ENCODE results near the gene AP3S1.

Gene AP3S1

DNA sequence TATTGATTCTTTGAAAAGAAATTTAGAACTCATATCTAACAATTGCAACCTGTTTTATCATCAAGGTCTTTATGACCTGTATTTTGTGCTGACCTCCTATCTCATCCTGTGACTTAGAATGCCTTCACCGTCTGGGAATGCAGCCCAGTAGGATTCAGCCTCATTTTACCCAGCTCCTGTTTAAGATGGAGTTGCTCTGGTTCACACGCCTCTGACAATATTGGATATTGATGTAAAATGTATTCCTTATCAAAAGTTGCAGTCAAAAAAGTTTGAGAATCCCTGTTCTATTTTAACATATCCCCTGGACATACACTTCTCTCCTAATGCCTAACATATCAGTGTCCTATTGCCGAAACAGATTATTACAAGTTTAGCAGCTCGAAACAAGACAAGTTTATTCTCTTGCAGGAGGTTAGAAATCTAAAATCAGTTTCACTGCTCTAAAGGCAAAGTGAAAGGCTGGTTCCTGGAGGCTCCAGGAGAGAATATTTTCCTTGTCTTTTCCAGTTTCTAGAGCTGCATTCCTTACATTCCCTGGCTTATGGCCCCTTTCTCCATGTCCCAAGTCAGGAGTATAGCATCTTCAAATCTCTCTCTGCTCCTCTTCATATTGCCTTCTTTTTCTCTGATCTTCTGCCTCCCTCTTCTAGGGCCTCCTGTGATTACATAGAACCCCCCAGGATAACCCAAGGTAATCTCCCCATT is 89.0 kb downstream of the AP3S1 start:
- no peak for DNase-seq (ENCODE audit: extremely low read depth, low read depth)
- TF ChIP-seq, protein P1, sequence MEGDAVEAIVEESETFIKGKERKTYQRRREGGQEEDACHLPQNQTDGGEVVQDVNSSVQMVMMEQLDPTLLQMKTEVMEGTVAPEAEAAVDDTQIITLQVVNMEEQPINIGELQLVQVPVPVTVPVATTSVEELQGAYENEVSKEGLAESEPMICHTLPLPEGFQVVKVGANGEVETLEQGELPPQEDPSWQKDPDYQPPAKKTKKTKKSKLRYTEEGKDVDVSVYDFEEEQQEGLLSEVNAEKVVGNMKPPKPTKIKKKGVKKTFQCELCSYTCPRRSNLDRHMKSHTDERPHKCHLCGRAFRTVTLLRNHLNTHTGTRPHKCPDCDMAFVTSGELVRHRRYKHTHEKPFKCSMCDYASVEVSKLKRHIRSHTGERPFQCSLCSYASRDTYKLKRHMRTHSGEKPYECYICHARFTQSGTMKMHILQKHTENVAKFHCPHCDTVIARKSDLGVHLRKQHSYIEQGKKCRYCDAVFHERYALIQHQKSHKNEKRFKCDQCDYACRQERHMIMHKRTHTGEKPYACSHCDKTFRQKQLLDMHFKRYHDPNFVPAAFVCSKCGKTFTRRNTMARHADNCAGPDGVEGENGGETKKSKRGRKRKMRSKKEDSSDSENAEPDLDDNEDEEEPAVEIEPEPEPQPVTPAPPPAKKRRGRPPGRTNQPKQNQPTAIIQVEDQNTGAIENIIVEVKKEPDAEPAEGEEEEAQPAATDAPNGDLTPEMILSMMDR (IDR thresholded peaks at IDR 0.05; ENCODE audit: low read depth, low read length) = no peak

DNA sequence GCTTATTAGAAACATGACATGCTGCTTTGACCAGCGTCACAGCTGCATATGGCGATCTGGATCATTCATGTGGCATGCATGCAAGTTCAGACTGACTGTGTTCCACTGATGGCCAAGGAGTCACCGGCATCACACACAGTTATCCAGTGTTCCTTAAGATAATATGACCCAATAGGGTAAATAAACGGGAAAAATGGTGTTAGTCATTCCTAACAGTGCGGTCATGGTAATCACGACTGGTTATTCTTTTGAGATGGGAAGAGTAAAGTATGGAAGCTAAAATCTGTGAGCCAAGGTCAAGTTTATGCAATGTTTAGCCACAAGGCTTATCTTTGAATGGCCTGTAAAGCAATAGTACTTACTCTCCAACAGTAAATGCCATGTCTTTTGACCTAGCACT is 91.3 kb downstream of the AP3S1 start:
- TF ChIP-seq, protein P1 (IDR thresholded peaks at IDR 0.05; ENCODE audit: low read depth, low read length) = no peak
- DNase-seq (ENCODE audit: extremely low read depth, low read depth) = no peak

DNA sequence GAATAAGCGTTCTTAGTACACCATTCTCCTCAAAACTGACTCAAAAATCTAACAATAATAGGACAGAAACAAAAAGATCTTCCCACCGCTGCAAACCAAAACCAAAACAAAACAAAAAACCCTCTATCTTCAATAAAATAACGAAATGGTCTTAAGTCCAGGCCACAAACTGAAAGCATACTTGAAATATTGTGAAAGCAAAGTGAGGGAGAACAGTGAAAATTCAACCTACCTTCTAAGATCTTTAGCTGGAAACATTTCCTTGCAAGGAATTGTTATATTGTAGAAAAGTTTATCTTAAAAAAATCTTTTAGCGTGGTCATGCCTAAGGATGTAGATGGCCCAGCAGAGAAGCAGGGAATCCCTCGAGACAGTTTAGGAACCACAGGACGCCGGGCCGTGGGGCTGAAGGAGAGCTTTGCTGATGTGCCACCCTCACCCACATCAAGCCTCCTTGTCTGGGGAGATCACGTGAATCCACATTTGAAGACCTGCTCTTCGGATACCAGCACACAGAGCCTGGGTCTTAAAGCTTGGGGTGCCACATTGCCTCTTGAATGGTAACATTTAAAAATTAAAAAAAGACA is 92.7 kb downstream of the AP3S1 start:
- TF ChIP-seq, protein P1 (IDR thresholded peaks at IDR 0.05; ENCODE audit: low read depth, low read length) = no peak
- DNase-seq (ENCODE audit: extremely low read depth, low read depth) = no peak

DNA sequence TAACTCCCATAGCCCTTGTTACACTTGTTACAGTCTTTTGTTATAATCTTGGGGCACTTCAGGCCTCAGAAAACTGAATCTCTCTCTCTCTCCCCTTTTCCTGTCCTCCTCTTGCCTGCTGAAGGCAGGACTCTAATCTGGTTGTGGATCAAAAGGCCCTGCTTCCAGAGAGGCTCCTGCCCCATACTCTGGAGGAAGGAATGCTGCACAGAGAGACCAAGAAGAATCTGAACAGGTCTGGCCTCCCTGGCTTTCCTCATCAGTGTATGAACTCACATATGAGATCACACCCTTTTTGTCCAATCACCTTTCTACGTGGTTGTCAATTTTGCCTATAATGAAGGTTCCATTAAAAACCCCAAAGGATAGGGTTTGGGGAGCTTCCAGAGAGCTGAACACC is 94.3 kb downstream of the AP3S1 start:
- TF ChIP-seq, protein P1 (IDR thresholded peaks at IDR 0.05; ENCODE audit: low read depth, low read length) = no peak
- DNase-seq (ENCODE audit: extremely low read depth, low read depth) = no peak

DNA sequence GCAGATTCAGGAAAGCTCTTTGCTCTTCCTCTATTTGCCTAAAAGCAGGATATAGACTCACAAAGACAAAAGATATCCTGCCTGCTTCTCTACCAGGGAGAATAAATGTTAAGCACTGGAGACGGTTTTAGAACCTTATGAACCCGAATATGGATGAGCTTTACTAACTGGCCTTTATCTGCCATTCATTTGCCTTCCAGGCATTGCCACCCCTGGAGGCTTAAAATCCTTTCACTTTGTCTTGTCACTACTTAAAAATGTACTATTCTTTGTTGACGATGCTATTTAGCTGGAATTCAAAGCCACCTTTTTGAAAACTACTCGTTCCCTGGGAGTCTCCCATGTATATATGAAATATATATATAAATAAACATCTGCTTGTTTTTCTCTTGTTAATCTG is 97.3 kb downstream of the AP3S1 start:
- TF ChIP-seq, protein P1 (IDR thresholded peaks at IDR 0.05; ENCODE audit: low read depth, low read length) = no peak
- DNase-seq (ENCODE audit: extremely low read depth, low read depth) = no peak

DNA sequence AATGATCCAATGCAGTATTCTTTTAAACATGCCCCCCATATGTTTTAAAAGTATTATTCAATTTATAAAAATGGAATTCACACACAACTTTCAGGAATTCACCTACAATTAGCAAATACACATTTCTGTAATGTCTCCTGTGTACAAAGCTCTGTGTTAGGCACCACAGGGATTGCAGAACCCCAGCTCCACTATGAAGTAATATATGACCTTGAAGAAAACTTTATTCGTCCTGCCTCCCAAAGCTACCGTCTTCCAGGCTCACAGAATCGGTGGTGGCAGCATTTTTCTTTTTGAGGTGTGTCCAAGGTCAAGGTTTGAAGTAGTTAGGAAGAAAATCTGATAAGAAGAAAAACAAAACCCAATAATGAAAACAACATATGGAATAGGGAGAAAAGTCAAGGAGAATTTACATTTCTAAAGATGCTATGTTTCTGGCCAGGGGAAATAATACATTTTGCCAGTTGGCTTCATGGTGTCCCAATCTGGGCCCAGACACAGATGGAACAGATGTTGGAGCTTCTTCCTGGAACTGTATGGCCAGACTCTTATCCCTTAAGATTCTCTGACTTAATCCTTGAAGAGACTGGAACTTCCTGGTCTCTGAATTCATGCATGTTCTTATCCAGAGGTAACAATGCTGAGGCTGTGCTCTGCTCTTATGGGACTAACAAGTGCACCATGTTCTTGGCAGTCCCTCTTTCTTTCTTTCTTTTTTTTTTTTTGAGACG is 98.5 kb downstream of the AP3S1 start:
- TF ChIP-seq, protein P1 (IDR thresholded peaks at IDR 0.05; ENCODE audit: low read depth, low read length) = no peak
- no peak for DNase-seq (ENCODE audit: extremely low read depth, low read depth)
